Measurements from ENCODE around the gene SRGAP1. TPM values are rescaled to one million over a fixed set of nuclear protein-coding genes. Genes with fewer than 3 reads are reported as not detected.

Gene SRGAP1
- total RNA-seq = under 1 TPM; 0.10 to 0.49 (median 0.16) TPM
- total RNA-seq (2013) = 0.27 TPM

DNA sequence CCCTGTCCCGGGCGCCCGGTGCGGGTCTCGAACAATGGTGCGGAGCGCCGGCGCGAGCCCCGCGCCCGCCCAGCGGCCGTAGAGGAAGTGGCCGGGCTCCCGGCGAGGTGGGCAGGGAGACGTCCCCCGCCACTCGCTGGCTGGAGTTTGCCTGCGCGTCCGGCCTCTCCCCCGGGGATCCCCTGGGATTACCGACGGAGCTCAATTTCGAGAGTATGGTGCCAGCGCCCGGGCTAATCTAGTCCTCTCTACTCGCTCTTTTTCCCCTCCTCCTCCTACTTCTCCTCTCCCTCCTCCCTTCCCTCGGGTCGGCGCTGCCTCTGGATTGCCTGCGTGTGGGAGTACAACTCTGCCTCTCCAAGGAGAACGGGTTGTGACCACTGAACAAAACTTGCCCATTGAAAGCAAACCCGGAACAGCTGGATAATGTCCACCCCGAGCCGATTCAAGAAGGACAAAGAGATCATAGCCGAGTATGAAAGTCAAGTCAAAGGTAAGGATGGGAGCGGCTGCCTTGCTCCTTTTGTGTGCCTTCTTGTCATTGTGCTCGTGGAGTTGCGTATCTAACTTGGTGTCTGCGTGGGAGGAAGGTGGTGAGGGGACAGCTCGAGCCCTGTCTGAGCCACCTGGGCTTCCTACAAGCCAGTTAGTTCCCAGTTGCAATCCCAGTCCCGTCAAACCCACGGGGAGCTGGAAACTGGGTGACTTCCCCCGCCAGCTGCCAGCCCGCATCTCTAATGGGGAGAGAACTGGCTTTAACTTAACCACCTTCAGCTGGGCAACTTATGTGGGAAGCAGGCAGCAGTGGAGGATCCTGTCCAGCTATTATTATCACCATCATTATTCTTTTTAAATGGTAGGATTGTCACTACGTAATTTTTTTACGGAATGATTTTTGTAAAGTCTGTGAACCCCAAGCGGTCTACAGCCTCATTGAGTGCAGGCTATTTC lies at the start of gene SRGAP1:
Gene SRGAP1 (plus strand): TSS at position 310 of the 951 bp plus-strand sequence. CDS start 117 bp downstream, at position 427.
- Mint-ChIP-seq H3K4me3 (peak within 1 kb of the TSS; percentile 83), H3K36me3 (no peaks in the 10 kb centered on the region), H3K4me1 (peaks cover 6% of the 10 kb centered on the region in 2 donors), H3K9me3 (no peaks in the 10 kb centered on the region), H3K27ac (peak within 1 kb of the TSS in 1 of 2 donors; percentile 56), H3K27me3 (ENCODE audit: low read depth in 2 of 2) (peaks cover 8 to 24% of the 10 kb centered on the region in 2 donors)
- Histone ChIP-seq H3K4me3 (ENCODE audit: low read length) (peak within 1 kb of the TSS; percentile 46), H3K27me3 (ENCODE audit: control insufficient read depth, insufficient read depth, low read length) (no peaks in the 10 kb centered on the region), H3K4me1 (ENCODE audit: control insufficient read depth, insufficient read depth, low read length) (peaks cover 11% of the 10 kb centered on the region), H3K9me3 (ENCODE audit: control insufficient read depth, insufficient read depth, low read length) (no peaks in the 10 kb centered on the region), H3K27ac (ENCODE audit: low read length) (no peak within 1 kb of the TSS), H3K36me3 (ENCODE audit: control insufficient read depth, insufficient read depth, low read length) (no peaks in the 10 kb centered on the region)
- intact Hi-C loops (cut with micrococcal nuclease) = no loop called here
- TF ChIP-seq, protein P1, sequence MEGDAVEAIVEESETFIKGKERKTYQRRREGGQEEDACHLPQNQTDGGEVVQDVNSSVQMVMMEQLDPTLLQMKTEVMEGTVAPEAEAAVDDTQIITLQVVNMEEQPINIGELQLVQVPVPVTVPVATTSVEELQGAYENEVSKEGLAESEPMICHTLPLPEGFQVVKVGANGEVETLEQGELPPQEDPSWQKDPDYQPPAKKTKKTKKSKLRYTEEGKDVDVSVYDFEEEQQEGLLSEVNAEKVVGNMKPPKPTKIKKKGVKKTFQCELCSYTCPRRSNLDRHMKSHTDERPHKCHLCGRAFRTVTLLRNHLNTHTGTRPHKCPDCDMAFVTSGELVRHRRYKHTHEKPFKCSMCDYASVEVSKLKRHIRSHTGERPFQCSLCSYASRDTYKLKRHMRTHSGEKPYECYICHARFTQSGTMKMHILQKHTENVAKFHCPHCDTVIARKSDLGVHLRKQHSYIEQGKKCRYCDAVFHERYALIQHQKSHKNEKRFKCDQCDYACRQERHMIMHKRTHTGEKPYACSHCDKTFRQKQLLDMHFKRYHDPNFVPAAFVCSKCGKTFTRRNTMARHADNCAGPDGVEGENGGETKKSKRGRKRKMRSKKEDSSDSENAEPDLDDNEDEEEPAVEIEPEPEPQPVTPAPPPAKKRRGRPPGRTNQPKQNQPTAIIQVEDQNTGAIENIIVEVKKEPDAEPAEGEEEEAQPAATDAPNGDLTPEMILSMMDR (IDR thresholded peaks at IDR 0.05) = no peak
- WGBS (ENCODE audit: insufficient coverage) = 4% methylated on average over 52 of the region's 52 CpGs
- ATAC-seq (peak in 1 of 3 donors; percentile 2), DNase-seq (peak in 1 of 2 donors; percentile 25)

DNA sequence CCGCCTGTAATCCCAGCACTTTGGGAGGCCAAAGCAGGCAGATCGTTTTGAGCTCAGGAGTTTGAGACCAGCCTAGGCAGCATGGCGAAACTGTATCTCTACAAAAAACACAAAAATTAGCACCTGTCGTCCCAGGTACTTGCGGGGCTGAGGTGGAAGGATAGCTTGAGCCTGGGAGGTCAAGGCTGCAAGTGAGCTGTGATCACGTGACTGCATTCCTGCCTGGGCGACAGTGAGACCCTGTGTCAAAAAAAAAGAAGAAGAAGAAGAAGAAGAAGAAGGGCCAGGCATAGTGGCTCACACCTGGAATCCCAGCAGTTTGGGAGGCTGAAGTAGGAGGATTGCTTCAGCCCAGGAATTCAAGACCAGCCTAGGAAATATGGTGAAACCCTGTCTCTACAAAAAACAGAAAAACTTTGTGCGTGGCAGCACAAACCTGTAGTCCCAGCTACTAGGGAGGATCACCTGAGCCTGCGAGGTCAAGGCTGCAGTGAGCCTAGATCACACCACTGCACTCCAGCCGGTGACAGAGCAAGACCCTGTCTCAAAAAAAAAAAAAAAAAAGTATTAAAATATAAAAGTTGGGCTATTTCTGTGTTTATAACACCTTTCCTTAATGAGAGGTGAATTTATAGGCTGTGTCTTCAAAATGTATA lies 49.3 kb upstream of the SRGAP1 start:
- ATAC-seq (no peak), DNase-seq (no peak)
- Histone ChIP-seq H3K27me3 (ENCODE audit: control insufficient read depth, insufficient read depth, low read length) (no peaks in the 10 kb centered on the region), H3K4me1 (ENCODE audit: control insufficient read depth, insufficient read depth, low read length) (no peaks in the 10 kb centered on the region), H3K27ac (ENCODE audit: low read length) (no peak overlapping the region), H3K36me3 (ENCODE audit: control insufficient read depth, insufficient read depth, low read length) (peaks cover 6% of the 10 kb centered on the region), H3K4me3 (ENCODE audit: low read length) (no peak overlapping the region), H3K9me3 (ENCODE audit: control insufficient read depth, insufficient read depth, low read length) (no peaks in the 10 kb centered on the region)
- Mint-ChIP-seq H3K27me3 (ENCODE audit: low read depth in 2 of 2) (no peaks in the 10 kb centered on the region), H3K9me3 (no peaks in the 10 kb centered on the region), H3K36me3 (no peaks in the 10 kb centered on the region), H3K4me1 (no peaks in the 10 kb centered on the region), H3K27ac (no peak overlapping the region), H3K4me3 (no peak overlapping the region)
- WGBS (ENCODE audit: insufficient coverage) = 97% methylated on average over 9 of the region's 10 CpGs
- TF ChIP-seq, protein P1 (IDR thresholded peaks at IDR 0.05) = no peak
- intact Hi-C loops (cut with micrococcal nuclease) = no loop called here

DNA sequence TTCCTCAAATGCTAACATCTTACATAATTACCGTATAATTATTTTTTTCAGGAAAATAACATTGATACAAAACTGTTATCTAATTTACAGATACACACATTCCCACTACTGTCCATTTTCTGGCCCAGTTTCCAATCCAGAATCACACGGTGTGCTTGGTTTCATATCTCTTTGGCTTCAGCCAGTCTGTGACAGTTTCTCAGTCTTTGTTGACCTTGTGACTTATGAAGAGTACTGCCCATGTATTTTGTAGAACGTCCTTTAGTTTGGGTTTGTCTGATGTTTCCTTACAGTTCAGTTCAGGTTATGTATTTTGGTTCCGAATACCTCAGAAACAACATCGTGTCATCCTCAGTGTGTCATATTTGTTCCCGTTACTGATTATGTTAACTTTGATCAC lies 48.6 kb upstream of the SRGAP1 start:
- peaks cover 6% of the 10 kb centered on the region for H3K36me3 ChIP-seq (ENCODE audit: control insufficient read depth, insufficient read depth, low read length)
- no peaks in the 10 kb centered on the region for H3K36me3 Mint-ChIP-seq
- H3K9me3 ChIP-seq (ENCODE audit: control insufficient read depth, insufficient read depth, low read length) = no peaks in the 10 kb centered on the region
- no peak overlapping the region for H3K4me3 Mint-ChIP-seq
- intact Hi-C loops (cut with micrococcal nuclease) = no loop called here
- no peak overlapping the region for H3K27ac Mint-ChIP-seq
- H3K4me1 Mint-ChIP-seq = no peaks in the 10 kb centered on the region
- no peak overlapping the region for H3K4me3 ChIP-seq (ENCODE audit: low read length)
- H3K4me1 ChIP-seq (ENCODE audit: control insufficient read depth, insufficient read depth, low read length) = no peaks in the 10 kb centered on the region
- no peaks in the 10 kb centered on the region for H3K27me3 ChIP-seq (ENCODE audit: control insufficient read depth, insufficient read depth, low read length)
- TF ChIP-seq, protein P1 (IDR thresholded peaks at IDR 0.05) = no peak
- no peaks in the 10 kb centered on the region for H3K27me3 Mint-ChIP-seq (ENCODE audit: low read depth in 2 of 2)
- no peak for ATAC-seq
- DNase-seq = no peak
- no peaks in the 10 kb centered on the region for H3K9me3 Mint-ChIP-seq
- no peak overlapping the region for H3K27ac ChIP-seq (ENCODE audit: low read length)
- over 99% methylated on average over 6 of the region's 6 CpGs for WGBS (ENCODE audit: insufficient coverage)

Measured in natural killer cell (primary cell).